Uterus (tissue), 2 donors: ENCODE results near the gene CHTF8.

Source experiments
- CTCF ChIP-seq, 4 experiments: fragments of 200-600 bp in 2 of 4; fragments of 450-650 bp in 2 of 4; sonication (generic) in 2 of 4; IDR thresholded peaks; one replicate each; pipeline ENCODE4 v1.5.1; 2016 to 2019; ENCODE audit warnings: antibody characterized with exemption in 4 of 4, mild to moderate bottlenecking in 2 of 4, moderate library complexity in 1 of 4
- POLR2A ChIP-seq, 2 donors: fragments of 450-650 bp; IDR thresholded peaks; one replicate each; pipeline ENCODE4 v1.6.1; 2016; ENCODE audit warnings: antibody characterized with exemption in 2 of 2, mild to moderate bottlenecking in 1 of 2, moderate library complexity in 1 of 2

- TF ChIP-seq CTCF (IDR thresholded peaks at IDR 0.05) (no peak), POLR2A (IDR thresholded peaks at IDR 0.05) (no peak)
These were observed 37.2 kb downstream of the CHTF8 start for GRCh38 chr16:69095193-69095592.
